H9 (cell line): Measurements from ENCODE around the gene SNX7. TPM values are rescaled to one million over a fixed set of nuclear protein-coding genes. Genes with fewer than 3 reads are reported as not detected.

Experiments
- DNase-seq: peaks from one replicate; pipeline ENCODE4 v3.0.0-alpha.2; 2017
- H2AFZ ChIP-seq: one replicate; pipeline ENCODE4 v1.6.1; 2013; ENCODE audit warnings: mild to moderate bottlenecking, low read length, control low read depth, moderate library complexity
- H2AK5ac ChIP-seq: 2 replicates; pipeline ENCODE4 v1.6.1; 2013; ENCODE audit warnings: low read length, control low read depth, mixed read lengths; ENCODE audit not compliant: insufficient read length
- H2BK120ac ChIP-seq: one replicate; pipeline ENCODE4 v1.6.1; 2013; ENCODE audit warnings: low read depth, mild to moderate bottlenecking, low read length, control low read depth, inconsistent platforms; ENCODE audit not compliant: poor library complexity, severe bottlenecking
- H2BK12ac ChIP-seq: 2 replicates; pipeline ENCODE4 v1.6.1; 2013; ENCODE audit warnings: low read length, control low read depth, mixed read lengths, low read depth; ENCODE audit not compliant: insufficient read length
- H2BK15ac ChIP-seq: 2 replicates; pipeline ENCODE4 v1.6.1; 2013; ENCODE audit warnings: low read depth, low read length, control low read depth
- H2BK20ac ChIP-seq: one replicate; pipeline ENCODE4 v1.6.1; 2013; ENCODE audit warnings: low read depth, mild to moderate bottlenecking, low read length, control low read depth, inconsistent platforms; ENCODE audit not compliant: poor library complexity, severe bottlenecking
- H2BK5ac ChIP-seq: 2 replicates; pipeline ENCODE4 v1.6.1; 2013; ENCODE audit warnings: low read length, control low read depth, mixed read lengths; ENCODE audit not compliant: insufficient read length
- H3K14ac ChIP-seq: 2 replicates; pipeline ENCODE4 v1.6.1; 2013; ENCODE audit warnings: low read length, control low read depth; ENCODE audit not compliant: insufficient read depth
- H3K18ac ChIP-seq: 2 replicates; pipeline ENCODE4 v1.6.1; 2013; ENCODE audit warnings: low read depth, mild to moderate bottlenecking, mixed read lengths, low read length, control low read depth; ENCODE audit not compliant: insufficient read length
- H3K23ac ChIP-seq: 2 replicates; pipeline ENCODE4 v1.6.1; 2013; ENCODE audit warnings: low read length, control low read depth, mixed read lengths, low read depth; ENCODE audit not compliant: insufficient read length
- H3K23me2 ChIP-seq: 2 replicates; pipeline ENCODE4 v1.6.1; 2013; ENCODE audit warnings: low read depth, mild to moderate bottlenecking, mixed read lengths, low read length, control low read depth; ENCODE audit not compliant: insufficient read length, poor library complexity, severe bottlenecking
- H3K27ac ChIP-seq: 2 replicates; pipeline ENCODE4 v1.5.1; 2013; ENCODE audit warnings: low read length, control low read depth, mixed read lengths, low read depth; ENCODE audit not compliant: insufficient read length
- H3K27me3 ChIP-seq: 2 replicates; pipeline ENCODE4 v1.6.1; 2013; ENCODE audit warnings: low read length, control low read depth, inconsistent platforms; ENCODE audit not compliant: insufficient read depth
- H3K4ac ChIP-seq: 2 replicates; pipeline ENCODE4 v1.6.1; 2013; ENCODE audit warnings: low read depth, mild to moderate bottlenecking, control low read depth, inconsistent platforms, low read length, moderate library complexity
- H3K4me1 ChIP-seq: 2 replicates; pipeline ENCODE4 v1.6.1; 2013; ENCODE audit warnings: low read length, control low read depth, inconsistent platforms; ENCODE audit not compliant: insufficient read depth
- H3K4me2 ChIP-seq: 2 replicates; pipeline ENCODE4 v1.6.1; 2013; ENCODE audit warnings: low read length, control low read depth, mixed read lengths; ENCODE audit not compliant: insufficient read length, insufficient read depth
- H3K56ac ChIP-seq: 2 replicates; pipeline ENCODE4 v1.6.1; 2013; ENCODE audit warnings: low read depth, mild to moderate bottlenecking, mixed read lengths, low read length, control low read depth; ENCODE audit not compliant: insufficient read length
- H3K79me1 ChIP-seq: 2 replicates; pipeline ENCODE4 v1.6.1; 2013; ENCODE audit warnings: low read depth, mild to moderate bottlenecking, moderate library complexity, low read length, control low read depth, inconsistent platforms; ENCODE audit not compliant: insufficient read depth, poor library complexity, severe bottlenecking
- H3K79me2 ChIP-seq: 2 replicates; pipeline ENCODE4 v1.6.1; 2013; ENCODE audit warnings: low read length, control low read depth, inconsistent platforms; ENCODE audit not compliant: insufficient read depth
- H3K9ac ChIP-seq: 2 replicates; pipeline ENCODE4 v1.6.1; 2013; ENCODE audit warnings: low read length, control low read depth, mixed read lengths; ENCODE audit not compliant: insufficient read length; ENCODE audit errors: extremely low read depth
- H3K9me3 ChIP-seq: one replicate; pipeline ENCODE4 v1.6.1; 2013; ENCODE audit warnings: low read depth, low read length, inconsistent platforms; ENCODE audit not compliant: control insufficient read depth
- H3T11ph ChIP-seq: one replicate; pipeline ENCODE4 v1.6.1; 2013; ENCODE audit warnings: mild to moderate bottlenecking, low read length, control low read depth, inconsistent platforms
- H4K20me1 ChIP-seq: one replicate; pipeline ENCODE4 v1.6.1; 2013; ENCODE audit not compliant: control insufficient read depth, insufficient read length, insufficient read depth
- H4K5ac ChIP-seq: 2 replicates; pipeline ENCODE4 v1.6.1; 2013; ENCODE audit warnings: low read depth, mild to moderate bottlenecking, mixed read lengths, low read length, control low read depth; ENCODE audit not compliant: insufficient read length
- H4K8ac ChIP-seq: replicated peaks from 2 replicates; pipeline ENCODE4 v1.6.1; 2013; ENCODE audit warnings: low read length, control low read depth, mixed read lengths, low read depth; ENCODE audit not compliant: insufficient read length
- H4K91ac ChIP-seq: 2 replicates; pipeline ENCODE4 v1.6.1; 2013; ENCODE audit warnings: low read depth, mild to moderate bottlenecking, moderate library complexity, mixed read lengths, low read length, control low read depth; ENCODE audit not compliant: insufficient read length
- H3K27ac Mint-ChIP-seq, 3 experiments: 2 replicates in 2 of 3; 3 replicates in 1 of 3; pipeline ENCODE4 v1.8.0; 2020 to 2021; ENCODE audit warnings: mixed read lengths in 3 of 3, mild to moderate bottlenecking in 1 of 3, moderate library complexity in 1 of 3
- H3K27me3 Mint-ChIP-seq: 2 replicates; pipeline ENCODE4 v1.8.0; 2021; ENCODE audit warnings: low read depth, mild to moderate bottlenecking, moderate library complexity, mixed read lengths
- H3K36me3 Mint-ChIP-seq, 3 experiments: 2 replicates in 2 of 3; 3 replicates in 1 of 3; pipeline ENCODE4 v1.8.0; 2020 to 2021; ENCODE audit warnings: low read depth in 3 of 3, mixed read lengths in 3 of 3; ENCODE audit not compliant: insufficient read depth in 1 of 3
- H3K4me1 Mint-ChIP-seq, 2 experiments: 2 replicates each; pipeline ENCODE4 v1.8.0; 2020; ENCODE audit warnings: mixed read lengths in 2 of 2
- H3K4me3 Mint-ChIP-seq, 2 experiments: 2 replicates in 1 of 2; 3 replicates in 1 of 2; pipeline ENCODE4 v1.8.0; 2020 to 2021; ENCODE audit warnings: mild to moderate bottlenecking in 2 of 2, mixed read lengths in 2 of 2, moderate library complexity in 1 of 2
- H3K9me3 Mint-ChIP-seq, 2 experiments: 2 replicates in 1 of 2; 3 replicates in 1 of 2; pipeline ENCODE4 v1.8.0; 2020; ENCODE audit warnings: mild to moderate bottlenecking in 2 of 2, mixed read lengths in 2 of 2, moderate library complexity in 1 of 2
- WGBS: extraction: QIAGEN DNeasy Blood & Tissue Kit; methylation state at CpG from one replicate; pipeline ENCODE4 v1.1.7; 2013; ENCODE audit warnings: missing lambda C conversion rate, low lambda C conversion rate, mixed read lengths; ENCODE audit not compliant: insufficient read length; ENCODE audit errors: extremely low coverage; 5-methylcytosine and 5-hydroxymethylcytosine counted together
- total RNA-seq: library from RNA; stranded (reverse); gene quantifications from 2 replicates; pipeline ENCODE4 v1.2.1, GENCODE V29; 2021
- TF ChIP-seq, protein P1 (sequence below): fragments of 200-600 bp; sonication (generic); conservative IDR thresholded peaks from 3 replicates; pipeline ENCODE4 v1.8.0; 2021; ENCODE audit warnings: antibody characterized with exemption, mild to moderate bottlenecking

The SNX7 gene
- total RNA-seq, 1 experiment from 2014 or later = 24.7 TPM

DNA sequence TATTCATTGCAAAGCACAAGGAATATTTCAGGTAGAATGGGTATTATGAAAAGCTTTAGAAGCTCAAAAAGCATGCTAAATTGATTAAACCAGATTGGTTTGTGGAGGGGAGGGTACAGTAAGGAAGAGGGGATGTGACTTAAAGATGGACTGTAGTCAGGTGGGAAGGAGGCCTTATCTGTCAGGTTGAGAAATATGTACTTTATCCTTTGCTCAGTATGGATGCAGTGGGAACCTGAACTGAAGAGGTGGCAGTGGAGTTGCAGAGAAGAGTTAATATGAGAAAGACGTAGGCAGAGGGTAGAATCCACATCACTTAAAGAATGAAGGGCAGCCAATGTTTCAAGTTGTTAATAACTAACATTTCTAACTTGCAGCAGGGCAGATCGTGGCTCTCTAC, 44.1 kb downstream of the SNX7 start:
- H2BK20ac ChIP-seq = no peak overlapping the region
- H3K4ac ChIP-seq = no peak overlapping the region
- H2BK12ac ChIP-seq = no peak overlapping the region
- no CpG with 5 or more reads among the region's 2 CpGs for WGBS
- H3K79me1 ChIP-seq = no peaks in the 10 kb centered on the region
- no peak overlapping the region for H3K27ac ChIP-seq
- H2AK5ac ChIP-seq = no peak overlapping the region
- no peaks in the 10 kb centered on the region for H4K20me1 ChIP-seq
- no peak overlapping the region for H3T11ph ChIP-seq
- no peak overlapping the region for H2BK120ac ChIP-seq
- Mint-ChIP-seq H3K4me1 (peaks cover 0 to 2% of the 10 kb centered on the region in 2 experiments; a peak in 1 of 4 replicates), H3K9me3 (no peaks in the 10 kb centered on the region), H3K27me3 (no peaks in the 10 kb centered on the region), H3K36me3 (no peaks in the 10 kb centered on the region), H3K4me3 (no peak overlapping the region), H3K27ac (no peak overlapping the region)
- H3K56ac ChIP-seq = no peak overlapping the region
- TF ChIP-seq, protein P1, sequence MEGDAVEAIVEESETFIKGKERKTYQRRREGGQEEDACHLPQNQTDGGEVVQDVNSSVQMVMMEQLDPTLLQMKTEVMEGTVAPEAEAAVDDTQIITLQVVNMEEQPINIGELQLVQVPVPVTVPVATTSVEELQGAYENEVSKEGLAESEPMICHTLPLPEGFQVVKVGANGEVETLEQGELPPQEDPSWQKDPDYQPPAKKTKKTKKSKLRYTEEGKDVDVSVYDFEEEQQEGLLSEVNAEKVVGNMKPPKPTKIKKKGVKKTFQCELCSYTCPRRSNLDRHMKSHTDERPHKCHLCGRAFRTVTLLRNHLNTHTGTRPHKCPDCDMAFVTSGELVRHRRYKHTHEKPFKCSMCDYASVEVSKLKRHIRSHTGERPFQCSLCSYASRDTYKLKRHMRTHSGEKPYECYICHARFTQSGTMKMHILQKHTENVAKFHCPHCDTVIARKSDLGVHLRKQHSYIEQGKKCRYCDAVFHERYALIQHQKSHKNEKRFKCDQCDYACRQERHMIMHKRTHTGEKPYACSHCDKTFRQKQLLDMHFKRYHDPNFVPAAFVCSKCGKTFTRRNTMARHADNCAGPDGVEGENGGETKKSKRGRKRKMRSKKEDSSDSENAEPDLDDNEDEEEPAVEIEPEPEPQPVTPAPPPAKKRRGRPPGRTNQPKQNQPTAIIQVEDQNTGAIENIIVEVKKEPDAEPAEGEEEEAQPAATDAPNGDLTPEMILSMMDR = no peak
- H3K27me3 ChIP-seq = no peaks in the 10 kb centered on the region
- no peaks in the 10 kb centered on the region for H3K9me3 ChIP-seq
- no peaks in the 10 kb centered on the region for H3K79me2 ChIP-seq
- no peak overlapping the region; the same call in 1 of the 2 replicates for H2BK15ac ChIP-seq
- H3K18ac ChIP-seq = no peak overlapping the region
- no peak overlapping the region for H4K8ac ChIP-seq
- no peak overlapping the region for H4K5ac ChIP-seq
- no peak overlapping the region for H3K9ac ChIP-seq
- no peak overlapping the region for H2BK5ac ChIP-seq
- no peak overlapping the region for H2AFZ ChIP-seq
- no peak overlapping the region for H3K23ac ChIP-seq
- no peak for DNase-seq
- H3K4me2 ChIP-seq = no peak overlapping the region
- no peak overlapping the region for H3K14ac ChIP-seq
- no peak overlapping the region for H4K91ac ChIP-seq
- no peaks in the 10 kb centered on the region for H3K23me2 ChIP-seq
- H3K4me1 ChIP-seq = no peaks in the 10 kb centered on the region
